HEK293 (cell line): ENCODE data around the gene CARMIL3.
"Not testable (repeated sequence)": the region's sequence is repeated elsewhere in the genome, so short reads cannot be mapped to it uniquely, and the experiment has no call there.

Experiments
- CTCF ChIA-PET: fragments of 350-600 bp; formaldehyde crosslinking; extraction: SDS; loops from one replicate; lab custom pipeline; 2021; ENCODE audit warnings: antibody characterized with exemption; lab: Yijun Ruan, JAX
- POLR2A ChIA-PET: fragments of 300-600 bp; formaldehyde crosslinking; extraction: SDS; loops from one replicate; lab custom pipeline; 2020; ENCODE audit warnings: antibody characterized with exemption, inconsistent platforms; lab: Yijun Ruan, JAX
- H3K27ac ChIP-seq: fragments of 200-500 bp; sonication (Bioruptor generic); 2 replicates; pipeline ENCODE4 v1.5.1; 2014; ENCODE audit warnings: low read depth, low read length, control low read depth, inconsistent platforms; ENCODE audit errors: extremely low read depth
- H3K36me3 ChIP-seq, 2 experiments: fragments of 200-500 bp in 1 of 2; sonication (Bioruptor generic) in 1 of 2; 1 replicate in 1 of 2; 2 replicates in 1 of 2; pipeline ENCODE4 v1.5.1; 2014 to 2017; ENCODE audit warnings: inconsistent platforms in 2 of 2, low read length in 2 of 2; ENCODE audit not compliant: control insufficient read depth in 2 of 2, insufficient read depth in 1 of 2
- H3K4me1 ChIP-seq: fragments of 200-500 bp; sonication (Bioruptor generic); 2 replicates; pipeline ENCODE4 v1.5.1; 2014; ENCODE audit warnings: mild to moderate bottlenecking, low read length, inconsistent platforms; ENCODE audit not compliant: control insufficient read depth, insufficient read depth
- H3K4me3 ChIP-seq: 2 replicates; pipeline ENCODE4 v1.5.1; 2011; ENCODE audit warnings: low read depth, mild to moderate bottlenecking, control low read depth, low read length, moderate library complexity
- H3K9me3 ChIP-seq: fragments of 200-500 bp; sonication (Bioruptor generic); 2 replicates; pipeline ENCODE4 v1.5.1; 2014; ENCODE audit warnings: low read depth, low read length, inconsistent platforms; ENCODE audit not compliant: control insufficient read depth, insufficient read depth
- GLIS1 ChIP-seq: fragments of 450-650 bp; formaldehyde crosslinking; IDR thresholded peaks from 2 replicates; pipeline ENCODE4 v1.5.1; 2016; ENCODE audit warnings: missing biosample characterization, missing genetic modification characterization
- SCRT1 ChIP-seq: fragments of 450-650 bp; formaldehyde crosslinking; IDR thresholded peaks from 2 replicates; pipeline ENCODE4 v1.5.1; 2016; ENCODE audit warnings: missing biosample characterization, missing genetic modification characterization, borderline replicate concordance
- SCRT2 ChIP-seq: fragments of 450-650 bp; formaldehyde crosslinking; IDR thresholded peaks from 2 replicates; pipeline ENCODE4 v1.5.1; 2016; ENCODE audit warnings: missing biosample characterization, missing genetic modification characterization
- ZBTB21 ChIP-seq: fragments of 450-650 bp; formaldehyde crosslinking; IDR thresholded peaks from 2 replicates; pipeline ENCODE4 v1.5.1; 2017; ENCODE audit warnings: missing biosample characterization, missing genetic modification characterization
- ZNF112 ChIP-seq: fragments of 450-650 bp; formaldehyde crosslinking; IDR thresholded peaks from 2 replicates; pipeline ENCODE4 v1.5.0; 2017; ENCODE audit warnings: missing biosample characterization, missing genetic modification characterization
- ZNF146 ChIP-seq: fragments of 450-650 bp; formaldehyde crosslinking; IDR thresholded peaks from 2 replicates; pipeline ENCODE4 v1.5.1; 2016; ENCODE audit warnings: missing biosample characterization, missing genetic modification characterization
- ZNF174 ChIP-seq: fragments of 450-650 bp; formaldehyde crosslinking; IDR thresholded peaks from 2 replicates; pipeline ENCODE4 v1.5.0; 2017; ENCODE audit warnings: missing biosample characterization, mild to moderate bottlenecking, missing genetic modification characterization
- ZNF324 ChIP-seq: fragments of 450-650 bp; formaldehyde crosslinking; IDR thresholded peaks from 2 replicates; pipeline ENCODE4 v1.5.1; 2016; ENCODE audit warnings: missing biosample characterization, missing genetic modification characterization
- ZNF670 ChIP-seq: fragments of 450-650 bp; formaldehyde crosslinking; IDR thresholded peaks from 2 replicates; pipeline ENCODE4 v1.5.1; 2016; ENCODE audit warnings: missing biosample characterization, missing genetic modification characterization, low read depth
- ZNF747 ChIP-seq: fragments of 450-650 bp; formaldehyde crosslinking; IDR thresholded peaks from 2 replicates; pipeline ENCODE4 v1.5.1; 2016; ENCODE audit warnings: missing biosample characterization, missing genetic modification characterization
- ZNF785 ChIP-seq: fragments of 450-650 bp; formaldehyde crosslinking; IDR thresholded peaks from 2 replicates; pipeline ENCODE4 v1.5.1; 2016; ENCODE audit warnings: missing biosample characterization, missing genetic modification characterization
- TF ChIP-seq, protein P1 (sequence below): fragments of 450-650 bp; formaldehyde crosslinking; IDR thresholded peaks from 2 replicates; pipeline ENCODE4 v1.5.1; 2016; ENCODE audit warnings: missing biosample characterization, missing genetic modification characterization, low read depth
- TF ChIP-seq, protein P2 (sequence below): fragments of 450-650 bp; formaldehyde crosslinking; IDR thresholded peaks from 2 replicates; pipeline ENCODE4 v1.5.1; 2016; ENCODE audit warnings: missing biosample characterization, missing genetic modification characterization

CARMIL3 gene

GRCh38 chr14:24020520-24020919 is 31.3 kb upstream of the CARMIL3 start:
- H3K4me3 ChIP-seq, H3K4me1 ChIP-seq, CTCF ChIA-PET, POLR2A ChIA-PET, H3K27ac ChIP-seq, H3K36me3 ChIP-seq, H3K9me3 ChIP-seq: not testable (repeated sequence)
- TF ChIP-seq, protein P1, sequence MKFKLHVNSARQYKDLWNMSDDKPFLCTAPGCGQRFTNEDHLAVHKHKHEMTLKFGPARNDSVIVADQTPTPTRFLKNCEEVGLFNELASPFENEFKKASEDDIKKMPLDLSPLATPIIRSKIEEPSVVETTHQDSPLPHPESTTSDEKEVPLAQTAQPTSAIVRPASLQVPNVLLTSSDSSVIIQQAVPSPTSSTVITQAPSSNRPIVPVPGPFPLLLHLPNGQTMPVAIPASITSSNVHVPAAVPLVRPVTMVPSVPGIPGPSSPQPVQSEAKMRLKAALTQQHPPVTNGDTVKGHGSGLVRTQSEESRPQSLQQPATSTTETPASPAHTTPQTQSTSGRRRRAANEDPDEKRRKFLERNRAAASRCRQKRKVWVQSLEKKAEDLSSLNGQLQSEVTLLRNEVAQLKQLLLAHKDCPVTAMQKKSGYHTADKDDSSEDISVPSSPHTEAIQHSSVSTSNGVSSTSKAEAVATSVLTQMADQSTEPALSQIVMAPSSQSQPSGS (tag by site-specific recombination): 0 out of 2 replicates have a peak, but pooled peaks have one; percentile 4

DNA sequence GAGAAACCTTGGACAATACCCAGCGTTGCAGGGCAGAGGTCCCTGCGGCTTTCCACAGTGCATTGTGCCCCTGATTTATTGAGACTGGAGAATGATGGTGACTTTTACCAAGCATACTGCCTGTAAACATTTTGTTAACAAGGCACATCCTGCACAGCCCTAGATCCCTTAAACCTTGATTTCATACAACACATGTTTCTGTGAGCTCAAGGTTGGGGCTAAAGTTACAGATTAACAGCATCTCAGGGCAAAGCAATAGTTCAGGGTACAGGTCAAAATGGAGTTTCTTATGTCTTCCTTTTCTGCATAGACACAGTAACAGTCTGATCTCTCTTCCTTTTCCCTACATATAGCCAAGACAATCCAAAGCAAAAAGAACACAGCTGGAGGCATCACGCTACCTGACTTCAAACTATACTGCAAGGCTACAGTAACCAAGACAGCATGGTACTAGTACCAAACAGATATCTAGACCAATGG is 26.8 kb upstream of the CARMIL3 start:
- H3K9me3 ChIP-seq, H3K36me3 ChIP-seq, CTCF ChIA-PET, H3K4me3 ChIP-seq, POLR2A ChIA-PET, H3K27ac ChIP-seq, H3K4me1 ChIP-seq: not testable (repeated sequence)

GRCh38 chr14:24029687-24030086 is 22.1 kb upstream of the CARMIL3 start:
- H3K4me3 ChIP-seq, POLR2A ChIA-PET, CTCF ChIA-PET, H3K27ac ChIP-seq, H3K4me1 ChIP-seq, H3K9me3 ChIP-seq, H3K36me3 ChIP-seq: not testable (repeated sequence)
- TF ChIP-seq SCRT1 (0 out of 2 replicates have a peak, but pooled peaks have one; percentile 26), SCRT2 (tag by site-specific recombination) (peak; percentile 74)

DNA sequence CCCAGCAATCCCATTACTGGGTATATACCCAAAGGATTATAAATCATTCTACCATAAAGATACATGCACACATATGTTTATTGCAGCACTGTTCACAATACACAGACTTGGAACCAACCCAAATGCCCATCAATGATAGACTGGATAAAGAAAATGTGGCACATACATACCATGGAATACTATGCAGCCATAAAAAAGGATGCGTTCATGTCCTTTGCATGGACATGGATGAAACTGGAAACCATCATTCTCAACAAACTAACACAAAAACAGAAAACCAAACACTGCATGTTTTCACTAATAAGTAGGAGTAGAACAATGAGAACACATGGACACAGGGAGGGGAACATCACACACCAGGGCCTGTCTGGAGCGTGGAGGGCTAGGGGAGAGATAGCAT is 20.5 kb upstream of the CARMIL3 start:
- H3K27ac ChIP-seq, H3K4me3 ChIP-seq, H3K9me3 ChIP-seq, H3K4me1 ChIP-seq, H3K36me3 ChIP-seq, POLR2A ChIA-PET: not testable (repeated sequence)
- peak; percentile 79 for TF ChIP-seq ZNF146
- CTCF ChIA-PET: interaction anchor here (0.7 kb wide), 1 partner anchor 323 kb away, joined by 3 read pairs; no protein-coding TSS in a partner anchor

- CTCF ChIA-PET: interaction anchor here (0.7 to 1.7 kb wide), 3 partner anchors 25 to 264 kb away, joined by 3 to 6 read pairs (median 5); no protein-coding TSS in a partner anchor
- no peaks in the 10 kb centered on the region for H3K9me3 ChIP-seq
- no peak overlapping the region for H3K4me3 ChIP-seq
- no peaks in the 10 kb centered on the region for H3K4me1 ChIP-seq
- TF ChIP-seq ZNF112 (no peak), ZNF174 (no peak), ZNF670 (tag by site-specific recombination) (no peak), ZNF324 (tag by site-specific recombination) (no peak), GLIS1 (tag by site-specific recombination) (peak; percentile 72), ZBTB21 (tag by site-specific recombination) (no peak), ZNF747 (tag by site-specific recombination) (no peak), ZNF785 (tag by site-specific recombination) (no peak)
- TF ChIP-seq, protein P2, sequence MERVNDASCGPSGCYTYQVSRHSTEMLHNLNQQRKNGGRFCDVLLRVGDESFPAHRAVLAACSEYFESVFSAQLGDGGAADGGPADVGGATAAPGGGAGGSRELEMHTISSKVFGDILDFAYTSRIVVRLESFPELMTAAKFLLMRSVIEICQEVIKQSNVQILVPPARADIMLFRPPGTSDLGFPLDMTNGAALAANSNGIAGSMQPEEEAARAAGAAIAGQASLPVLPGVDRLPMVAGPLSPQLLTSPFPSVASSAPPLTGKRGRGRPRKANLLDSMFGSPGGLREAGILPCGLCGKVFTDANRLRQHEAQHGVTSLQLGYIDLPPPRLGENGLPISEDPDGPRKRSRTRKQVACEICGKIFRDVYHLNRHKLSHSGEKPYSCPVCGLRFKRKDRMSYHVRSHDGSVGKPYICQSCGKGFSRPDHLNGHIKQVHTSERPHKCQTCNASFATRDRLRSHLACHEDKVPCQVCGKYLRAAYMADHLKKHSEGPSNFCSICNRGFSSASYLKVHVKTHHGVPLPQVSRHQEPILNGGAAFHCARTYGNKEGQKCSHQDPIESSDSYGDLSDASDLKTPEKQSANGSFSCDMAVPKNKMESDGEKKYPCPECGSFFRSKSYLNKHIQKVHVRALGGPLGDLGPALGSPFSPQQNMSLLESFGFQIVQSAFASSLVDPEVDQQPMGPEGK: no peak
- no peaks in the 10 kb centered on the region for H3K36me3 ChIP-seq
- POLR2A ChIA-PET: interaction anchor here (0.7 kb wide), 1 partner anchor 82 kb away, joined by 3 read pairs; no protein-coding TSS in a partner anchor
- H3K27ac ChIP-seq: no peak overlapping the region
Measured at GRCh38 chr14:24032727-24033418, 18.9 kb upstream of the CARMIL3 start.
